Measurements from ENCODE around the gene TRABD2B. TPM values are rescaled to one million over a fixed set of nuclear protein-coding genes. Genes with fewer than 3 reads are reported as not detected.

TRABD2B gene
- total RNA-seq, 1 donor from 2014 or later = 0.89 TPM

DNA sequence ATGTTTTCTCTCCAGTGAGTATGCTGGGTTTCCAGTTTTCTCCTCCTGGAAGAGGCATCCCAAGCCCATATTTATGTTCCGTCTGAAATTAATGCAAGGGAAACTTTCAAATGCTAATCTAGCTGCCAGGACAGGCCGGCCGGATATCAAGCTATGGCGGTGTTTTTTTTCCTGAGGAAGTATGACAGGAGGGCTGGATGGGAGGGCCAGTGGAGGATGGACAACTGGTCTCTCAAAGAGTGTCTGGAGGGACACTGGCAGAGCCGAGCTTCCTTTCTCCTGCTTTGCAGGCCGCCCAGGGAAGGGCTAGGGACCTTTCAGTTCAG is 212.7 kb downstream of the TRABD2B start:
- no peak for TF ChIP-seq EZH2 (IDR thresholded peaks at IDR 0.05; ENCODE audit: insufficient read depth, low read length)
- TF ChIP-seq, protein P1, sequence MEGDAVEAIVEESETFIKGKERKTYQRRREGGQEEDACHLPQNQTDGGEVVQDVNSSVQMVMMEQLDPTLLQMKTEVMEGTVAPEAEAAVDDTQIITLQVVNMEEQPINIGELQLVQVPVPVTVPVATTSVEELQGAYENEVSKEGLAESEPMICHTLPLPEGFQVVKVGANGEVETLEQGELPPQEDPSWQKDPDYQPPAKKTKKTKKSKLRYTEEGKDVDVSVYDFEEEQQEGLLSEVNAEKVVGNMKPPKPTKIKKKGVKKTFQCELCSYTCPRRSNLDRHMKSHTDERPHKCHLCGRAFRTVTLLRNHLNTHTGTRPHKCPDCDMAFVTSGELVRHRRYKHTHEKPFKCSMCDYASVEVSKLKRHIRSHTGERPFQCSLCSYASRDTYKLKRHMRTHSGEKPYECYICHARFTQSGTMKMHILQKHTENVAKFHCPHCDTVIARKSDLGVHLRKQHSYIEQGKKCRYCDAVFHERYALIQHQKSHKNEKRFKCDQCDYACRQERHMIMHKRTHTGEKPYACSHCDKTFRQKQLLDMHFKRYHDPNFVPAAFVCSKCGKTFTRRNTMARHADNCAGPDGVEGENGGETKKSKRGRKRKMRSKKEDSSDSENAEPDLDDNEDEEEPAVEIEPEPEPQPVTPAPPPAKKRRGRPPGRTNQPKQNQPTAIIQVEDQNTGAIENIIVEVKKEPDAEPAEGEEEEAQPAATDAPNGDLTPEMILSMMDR (IDR thresholded peaks at IDR 0.05; ENCODE audit: insufficient read depth, low read depth, low read length) = no peak
- Histone ChIP-seq H3K9me3 (ENCODE audit: insufficient read depth, low read depth, low read length) (no peaks in the 10 kb centered on the region), H3K79me2 (ENCODE audit: insufficient read depth, low read length) (no peaks in the 10 kb centered on the region), H3K36me3 (ENCODE audit: insufficient read depth, low read length) (no peaks in the 10 kb centered on the region), H3K27ac (ENCODE audit: low read depth, low read length) (no peak overlapping the region), H3K4me1 (ENCODE audit: insufficient read depth, low read length) (no peaks in the 10 kb centered on the region), H3K4me2 (ENCODE audit: low read length) (no peak overlapping the region), H3K9ac (ENCODE audit: low read length) (no peak overlapping the region), H2AFZ (ENCODE audit: low read depth, low read length) (no peak overlapping the region), H3K4me3 (ENCODE audit: insufficient read depth, low read depth, low read length) (no peak overlapping the region), H4K20me1 (ENCODE audit: insufficient read depth, low read length) (no peaks in the 10 kb centered on the region), H3K27me3 (ENCODE audit: insufficient read depth, low read length) (no peaks in the 10 kb centered on the region)
- FAIRE-seq = no peak
- Mint-ChIP-seq H3K27ac (ENCODE audit: unreplicated experiment) (no peak overlapping the region), H3K4me3 (ENCODE audit: unreplicated experiment) (no peak overlapping the region), H3K4me1 (ENCODE audit: low read depth, unreplicated experiment) (no peaks in the 10 kb centered on the region), H3K27me3 (ENCODE audit: low read depth, unreplicated experiment) (peaks cover 67% of the 10 kb centered on the region), H3K9me3 (ENCODE audit: unreplicated experiment) (peaks cover 2% of the 10 kb centered on the region), H3K36me3 (ENCODE audit: low read depth, unreplicated experiment) (no peaks in the 10 kb centered on the region)
- no peak for DNase-seq (ENCODE audit: low read depth)

DNA sequence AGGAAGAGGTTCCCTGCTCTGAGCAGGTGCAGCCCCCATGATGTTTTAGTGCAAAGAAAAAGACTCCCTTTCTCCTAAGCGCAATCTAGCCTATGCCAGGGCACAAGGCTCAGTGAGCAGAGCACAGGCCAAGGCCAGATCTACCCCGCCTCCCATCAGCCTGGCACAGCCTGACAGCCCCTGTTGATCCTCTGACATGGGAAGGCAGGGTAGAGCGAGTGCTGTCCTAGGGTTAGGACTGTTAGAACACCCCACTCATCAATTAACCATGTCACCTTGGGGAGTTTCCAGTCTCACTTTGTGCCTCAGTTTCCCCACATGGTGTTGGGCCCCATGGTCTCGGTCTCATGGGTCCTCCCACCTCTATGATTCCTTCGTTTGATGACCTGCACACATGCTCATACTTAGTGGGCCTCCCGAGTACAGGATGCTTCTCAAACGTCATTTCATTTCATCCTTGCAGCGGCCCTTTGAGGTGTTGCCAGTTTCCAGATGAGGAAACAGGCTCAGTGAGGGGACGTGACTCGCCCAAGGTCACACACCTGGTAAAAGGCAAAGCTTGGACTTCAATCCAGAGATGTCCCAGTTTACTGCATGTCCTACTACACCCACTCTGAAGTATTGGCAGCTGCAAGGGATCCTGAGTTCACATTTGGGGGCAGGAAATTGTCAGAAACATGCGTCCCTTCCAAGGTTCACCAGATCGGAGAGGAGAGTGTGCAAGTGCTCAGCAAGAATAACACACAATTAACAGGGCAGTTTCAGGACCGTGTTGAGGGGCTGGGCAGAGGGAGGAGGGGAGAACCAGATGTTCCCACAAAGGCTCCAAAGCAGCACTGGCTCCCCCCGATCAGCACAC is 213.3 kb downstream of the TRABD2B start:
- Mint-ChIP-seq H3K36me3 (ENCODE audit: low read depth, unreplicated experiment) (no peaks in the 10 kb centered on the region), H3K4me1 (ENCODE audit: low read depth, unreplicated experiment) (no peaks in the 10 kb centered on the region), H3K4me3 (ENCODE audit: unreplicated experiment) (no peak overlapping the region), H3K27me3 (ENCODE audit: low read depth, unreplicated experiment) (peaks cover 62% of the 10 kb centered on the region), H3K9me3 (ENCODE audit: unreplicated experiment) (peaks cover 2% of the 10 kb centered on the region), H3K27ac (ENCODE audit: unreplicated experiment) (no peak overlapping the region)
- Histone ChIP-seq H3K79me2 (ENCODE audit: insufficient read depth, low read length) (no peaks in the 10 kb centered on the region), H3K4me3 (ENCODE audit: insufficient read depth, low read depth, low read length) (no peak overlapping the region), H4K20me1 (ENCODE audit: insufficient read depth, low read length) (no peaks in the 10 kb centered on the region), H3K4me2 (ENCODE audit: low read length) (no peak overlapping the region), H3K27me3 (ENCODE audit: insufficient read depth, low read length) (no peaks in the 10 kb centered on the region), H3K36me3 (ENCODE audit: insufficient read depth, low read length) (no peaks in the 10 kb centered on the region), H3K9me3 (ENCODE audit: insufficient read depth, low read depth, low read length) (no peaks in the 10 kb centered on the region), H3K4me1 (ENCODE audit: insufficient read depth, low read length) (no peaks in the 10 kb centered on the region), H2AFZ (ENCODE audit: low read depth, low read length) (no peak overlapping the region), H3K9ac (ENCODE audit: low read length) (no peak overlapping the region), H3K27ac (ENCODE audit: low read depth, low read length) (no peak overlapping the region)
- DNase-seq (ENCODE audit: low read depth) (no peak), FAIRE-seq (no peak)
- no peak for TF ChIP-seq EZH2 (IDR thresholded peaks at IDR 0.05; ENCODE audit: insufficient read depth, low read length)
- TF ChIP-seq, protein P1 (IDR thresholded peaks at IDR 0.05; ENCODE audit: insufficient read depth, low read depth, low read length) = no peak
